C4-2B (cell line): Measurements from ENCODE around the gene DENND4B.

ENCODE experiments used
- CTCF ChIP-seq: fragments of 450-650 bp; conservative IDR thresholded peaks from 2 replicates; pipeline ENCODE4 v1.5.1; 2017; ENCODE audit warnings: mild to moderate bottlenecking
- ZFX ChIP-seq: fragments of 450-650 bp; IDR thresholded peaks from 2 replicates; pipeline ENCODE4 v1.6.1; 2017

DNA sequence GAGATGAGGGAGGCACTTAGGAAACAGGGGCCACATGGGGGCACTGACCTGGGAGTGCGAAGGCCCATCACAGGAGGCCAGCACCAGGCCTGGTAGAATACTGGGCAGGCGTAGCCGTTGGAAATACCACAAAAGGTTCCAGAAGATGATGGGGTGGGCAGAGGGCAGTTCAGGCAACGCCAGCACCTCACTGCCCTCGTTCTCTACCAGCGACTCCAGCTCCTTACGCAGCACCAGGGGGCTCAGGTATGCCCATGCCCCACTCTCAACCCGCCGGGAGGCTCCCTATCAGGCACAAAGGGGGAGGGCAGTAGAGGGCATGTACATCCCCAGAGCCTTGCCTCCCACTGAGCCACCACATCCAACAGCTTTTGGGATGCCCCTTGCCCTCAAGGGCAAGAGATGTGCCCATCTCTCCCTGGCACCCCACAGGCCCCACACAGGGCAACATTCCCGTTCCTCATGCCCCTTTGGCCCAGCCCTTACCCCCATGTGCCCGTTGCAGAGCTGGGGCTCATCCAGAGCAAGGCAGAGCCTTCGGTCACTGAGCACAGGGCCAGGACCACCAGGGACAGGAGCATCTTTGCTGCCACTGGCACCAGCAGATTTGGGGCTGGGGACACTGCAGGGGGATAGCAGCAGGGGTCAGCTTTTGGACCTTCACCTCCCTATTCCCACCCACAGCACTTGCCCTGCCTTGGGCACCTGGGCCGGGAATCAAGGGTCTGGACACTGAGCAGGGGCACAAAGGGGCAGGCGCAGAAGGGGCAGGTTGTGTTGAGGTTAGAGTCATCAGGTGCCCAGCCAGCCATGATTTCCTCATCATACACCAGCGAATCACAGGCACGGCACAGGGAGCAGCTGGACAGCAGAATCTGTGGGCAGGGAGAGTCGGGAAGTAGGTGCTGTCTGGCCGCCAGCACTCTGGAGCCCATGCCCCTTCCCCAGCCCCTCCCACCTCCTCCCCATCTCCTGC is 14.1 kb downstream of the DENND4B start:
- no peak for TF ChIP-seq CTCF
- TF ChIP-seq ZFX: no peak
